ENCODE results near the gene LYRM4. TPM values are rescaled to one million over a fixed set of nuclear protein-coding genes. Genes with fewer than 3 reads are reported as not detected.

LYRM4 gene
- total RNA-seq, 1 donor from 2014 or later = 34.4 TPM

- Mint-ChIP-seq H3K4me1 (ENCODE audit: low read depth) (no peaks in the 10 kb centered on the region), H3K4me3 (ENCODE audit: low read depth) (no peak overlapping the region), H3K9me3 (ENCODE audit: low read depth) (no peaks in the 10 kb centered on the region), H3K27ac (no peak overlapping the region), H3K36me3 (ENCODE audit: insufficient read depth) (no peaks in the 10 kb centered on the region), H3K27me3 (no peaks in the 10 kb centered on the region)
- TF ChIP-seq CTCF (IDR thresholded peaks at IDR 0.05; ENCODE audit: unreplicated experiment) = peak; percentile 46
- no peak for DNase-seq (ENCODE audit: low spot score, unreplicated experiment)
Observed at GRCh38 chr6:5174756-5175549, 85.8 kb downstream of the LYRM4 start.

GRCh38 chr6:5174244-5174643 lies 86.5 kb downstream of the LYRM4 start:
- no peak for TF ChIP-seq CTCF (IDR thresholded peaks at IDR 0.05; ENCODE audit: unreplicated experiment)
- Mint-ChIP-seq H3K27ac (no peak overlapping the region), H3K4me1 (ENCODE audit: low read depth) (no peaks in the 10 kb centered on the region), H3K27me3 (no peaks in the 10 kb centered on the region), H3K36me3 (ENCODE audit: insufficient read depth) (no peaks in the 10 kb centered on the region), H3K9me3 (ENCODE audit: low read depth) (no peaks in the 10 kb centered on the region), H3K4me3 (ENCODE audit: low read depth) (no peak overlapping the region)
- no peak for DNase-seq (ENCODE audit: low spot score, unreplicated experiment)

- no peak for TF ChIP-seq CTCF (IDR thresholded peaks at IDR 0.05; ENCODE audit: unreplicated experiment)
- Mint-ChIP-seq H3K36me3 (ENCODE audit: insufficient read depth) (no peaks in the 10 kb centered on the region), H3K9me3 (ENCODE audit: low read depth) (no peaks in the 10 kb centered on the region), H3K4me3 (ENCODE audit: low read depth) (no peak overlapping the region), H3K4me1 (ENCODE audit: low read depth) (no peaks in the 10 kb centered on the region), H3K27me3 (no peaks in the 10 kb centered on the region), H3K27ac (no peak overlapping the region)
- DNase-seq (ENCODE audit: low spot score, unreplicated experiment) = no peak
Observed at GRCh38 chr6:5173810-5174209, 86.9 kb downstream of the LYRM4 start.

- no peak overlapping the region for H3K27ac Mint-ChIP-seq
- no peak overlapping the region for H3K4me3 Mint-ChIP-seq (ENCODE audit: low read depth)
- no peak for DNase-seq (ENCODE audit: low spot score, unreplicated experiment)
- no peaks in the 10 kb centered on the region for H3K36me3 Mint-ChIP-seq (ENCODE audit: insufficient read depth)
- TF ChIP-seq CTCF (IDR thresholded peaks at IDR 0.05; ENCODE audit: unreplicated experiment) = no peak
- H3K27me3 Mint-ChIP-seq = no peaks in the 10 kb centered on the region
- H3K4me1 Mint-ChIP-seq (ENCODE audit: low read depth) = no peaks in the 10 kb centered on the region
- no peaks in the 10 kb centered on the region for H3K9me3 Mint-ChIP-seq (ENCODE audit: low read depth)
Observed at GRCh38 chr6:5172897-5173474, 87.8 kb downstream of the LYRM4 start.

GRCh38 chr6:5172041-5172653 lies 88.6 kb downstream of the LYRM4 start:
- no peak for DNase-seq (ENCODE audit: low spot score, unreplicated experiment)
- H3K9me3 Mint-ChIP-seq (ENCODE audit: low read depth) = no peaks in the 10 kb centered on the region
- TF ChIP-seq CTCF (IDR thresholded peaks at IDR 0.05; ENCODE audit: unreplicated experiment) = no peak
- H3K27ac Mint-ChIP-seq = no peak overlapping the region
- H3K27me3 Mint-ChIP-seq = no peaks in the 10 kb centered on the region
- H3K4me1 Mint-ChIP-seq (ENCODE audit: low read depth) = no peaks in the 10 kb centered on the region
- no peak overlapping the region for H3K4me3 Mint-ChIP-seq (ENCODE audit: low read depth)
- no peaks in the 10 kb centered on the region for H3K36me3 Mint-ChIP-seq (ENCODE audit: insufficient read depth)
